ENCODE measurements around the gene SLC9A3. TPM values are rescaled to one million over a fixed set of nuclear protein-coding genes. Genes with fewer than 3 reads are reported as not detected.

The SLC9A3 gene
- total RNA-seq, 1 donor from 2014 or later: 1.1 TPM

- Histone ChIP-seq H3K36me3 (no peaks in the 10 kb centered on the region), H3K9me3 (no peaks in the 10 kb centered on the region), H3K4me1 (peaks cover 14% of the 10 kb centered on the region), H3K27ac (no peak overlapping the region), H3K27me3 (ENCODE audit: low read depth) (peaks cover 82% of the 10 kb centered on the region), H3K4me3 (no peak overlapping the region)
- DNase-seq: peak; percentile 29
- no peak for ATAC-seq
- intact Hi-C loops (cut with DNase I): no loop called here
- TF ChIP-seq CTCF (IDR thresholded peaks at IDR 0.05): no peak
These were observed 9.2 kb upstream of the SLC9A3 start for GRCh38 chr5:533243-533954.

GRCh38 chr5:532521-533242 lies 8.4 kb upstream of the SLC9A3 start:
- H3K4me3 ChIP-seq: no peak overlapping the region
- no peaks in the 10 kb centered on the region for H3K9me3 ChIP-seq
- no peaks in the 10 kb centered on the region for H3K36me3 ChIP-seq
- H3K4me1 ChIP-seq: peaks cover 14% of the 10 kb centered on the region
- intact Hi-C loops (cut with DNase I): no loop called here
- peak; percentile 25 for DNase-seq
- no peak overlapping the region for H3K27ac ChIP-seq
- no peak for TF ChIP-seq CTCF (IDR thresholded peaks at IDR 0.05)
- H3K27me3 ChIP-seq (ENCODE audit: low read depth): peaks cover 83% of the 10 kb centered on the region
- ATAC-seq: no peak

GRCh38 chr5:531749-532315 lies 7.6 kb upstream of the SLC9A3 start:
- DNase-seq (peak; percentile 17), ATAC-seq (no peak)
- Histone ChIP-seq H3K4me3 (no peak overlapping the region), H3K27me3 (ENCODE audit: low read depth) (peaks cover 85% of the 10 kb centered on the region), H3K36me3 (no peaks in the 10 kb centered on the region), H3K27ac (no peak overlapping the region), H3K9me3 (no peaks in the 10 kb centered on the region), H3K4me1 (peaks cover 14% of the 10 kb centered on the region)
- TF ChIP-seq CTCF (IDR thresholded peaks at IDR 0.05): no peak
- intact Hi-C loops (cut with DNase I): no loop called here

GRCh38 chr5:531101-531748 lies 7.0 kb upstream of the SLC9A3 start:
- Histone ChIP-seq H3K4me1 (peaks cover 14% of the 10 kb centered on the region), H3K27me3 (ENCODE audit: low read depth) (peaks cover 91% of the 10 kb centered on the region), H3K9me3 (no peaks in the 10 kb centered on the region), H3K4me3 (no peak overlapping the region), H3K27ac (no peak overlapping the region), H3K36me3 (no peaks in the 10 kb centered on the region)
- intact Hi-C loops (cut with DNase I): no loop called here
- peak; percentile 44 for DNase-seq
- TF ChIP-seq CTCF (IDR thresholded peaks at IDR 0.05): no peak
- no peak for ATAC-seq

All from lower lobe of right lung (tissue), 2 donors.